RCC 7860 (cell line): ENCODE data around the gene CALY.

Experiments used
- DNase-seq: peaks from one replicate; pipeline ENCODE4 v3.0.0-alpha.2; 2015; ENCODE audit warnings: low spot score
- FAIRE-seq: peaks from 2 replicates; lab custom pipeline; 2012; peaks lifted over from hg19 to GRCh38; lab: Jason Lieb, UNC

Gene CALY

DNA sequence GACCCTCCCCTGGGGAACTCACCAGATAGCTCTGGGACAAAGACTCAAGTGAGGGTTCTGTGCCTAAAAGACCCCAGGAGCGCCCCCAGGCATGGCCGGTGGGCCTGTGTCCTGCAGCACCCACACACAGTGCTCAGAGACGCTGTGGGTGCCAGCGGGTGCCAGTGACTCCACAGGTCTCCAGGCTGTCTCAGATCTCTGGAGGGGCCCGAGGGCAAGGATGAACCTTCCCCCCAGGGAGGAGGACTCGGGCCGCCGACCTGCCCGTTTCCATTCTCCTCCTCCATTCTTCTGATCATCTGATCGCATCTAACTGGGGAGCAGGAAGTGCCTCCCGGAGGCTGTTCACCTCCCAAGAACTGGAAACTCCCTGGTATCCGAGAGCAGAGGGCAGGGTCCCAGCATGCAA lies 61.0 kb downstream of the CALY start:
- no peak for DNase-seq
- no peak for FAIRE-seq

DNA sequence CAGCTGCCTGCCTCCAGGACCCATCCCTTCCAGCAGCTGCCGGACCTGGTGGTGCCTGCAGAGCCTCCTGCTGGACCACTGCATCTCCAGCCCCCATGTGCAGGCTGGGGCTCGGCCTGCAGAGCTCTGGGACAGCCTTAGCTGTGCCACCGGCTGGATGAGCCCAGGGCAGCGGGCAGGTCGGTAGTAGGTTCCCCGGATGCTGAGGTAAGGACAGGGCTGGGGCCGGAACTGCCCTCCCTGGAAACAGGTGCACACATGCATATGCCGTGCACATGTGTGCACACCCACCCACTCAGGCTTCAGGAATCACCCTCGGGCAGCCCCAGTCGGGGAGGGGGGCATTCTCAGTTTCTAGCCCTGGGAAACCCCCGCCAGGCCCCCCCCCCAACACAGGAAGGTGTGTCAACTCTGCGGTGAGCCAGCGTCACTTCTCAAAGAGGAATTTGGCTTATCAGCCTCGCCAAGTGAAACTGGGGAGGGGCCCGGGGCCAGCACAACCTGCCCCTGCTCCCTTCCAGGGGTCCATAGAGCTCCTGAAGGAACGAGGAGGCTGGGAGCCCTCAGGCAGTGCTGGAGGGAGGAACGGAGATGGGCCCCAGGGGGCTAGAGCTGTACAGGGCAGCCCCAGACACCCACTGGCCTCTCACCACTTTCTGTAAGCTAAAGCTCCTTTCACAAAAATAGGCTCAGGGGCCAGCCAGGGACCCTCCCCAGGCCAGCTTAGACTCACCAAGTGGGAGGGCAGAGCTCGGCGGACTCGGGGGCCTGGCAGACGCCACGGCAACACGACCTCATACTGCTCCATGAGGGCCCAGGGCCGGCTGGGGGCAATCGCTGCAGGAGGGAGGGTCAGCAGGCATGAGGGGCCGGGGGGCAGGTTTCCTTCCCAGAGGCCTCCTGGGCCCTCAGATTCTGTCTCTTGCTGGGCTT lies 61.7 kb downstream of the CALY start:
- DNase-seq (no peak), FAIRE-seq (no peak)
